SU-DHL-6 (cell line): ENCODE results near the gene GTF2H2C.

Experiments used
- CTCF ChIP-seq: fragments of 200-600 bp; sonication (generic); IDR thresholded peaks from one replicate; pipeline ENCODE4 v1.5.1; 2017; ENCODE audit warnings: antibody characterized with exemption, mild to moderate bottlenecking, low read length, moderate library complexity; ENCODE audit not compliant: insufficient read depth, poor library complexity, severe bottlenecking
- EZH2phosphoT487 ChIP-seq: fragments of 200-600 bp; sonication (generic), shearing (Covaris generic); conservative IDR thresholded peaks from 2 replicates; pipeline ENCODE4 v1.6.1; 2018; ENCODE audit warnings: mild to moderate bottlenecking, antibody characterized with exemption, low read length, moderate library complexity, mixed read lengths

- TF ChIP-seq CTCF (no peak), EZH2phosphoT487 (no peak)
These were observed 28.6 kb upstream of the GTF2H2C start for GRCh38 chr5:69531406-69531801.
